GM18526 (cell line): ENCODE results near the gene TMEM169.

Experiments
- POLR2A ChIP-seq: IDR thresholded peaks from 3 replicates; pipeline ENCODE4 v1.6.1; 2011; ENCODE audit not compliant: insufficient read length; ENCODE audit errors: extremely low read depth

Gene TMEM169

DNA sequence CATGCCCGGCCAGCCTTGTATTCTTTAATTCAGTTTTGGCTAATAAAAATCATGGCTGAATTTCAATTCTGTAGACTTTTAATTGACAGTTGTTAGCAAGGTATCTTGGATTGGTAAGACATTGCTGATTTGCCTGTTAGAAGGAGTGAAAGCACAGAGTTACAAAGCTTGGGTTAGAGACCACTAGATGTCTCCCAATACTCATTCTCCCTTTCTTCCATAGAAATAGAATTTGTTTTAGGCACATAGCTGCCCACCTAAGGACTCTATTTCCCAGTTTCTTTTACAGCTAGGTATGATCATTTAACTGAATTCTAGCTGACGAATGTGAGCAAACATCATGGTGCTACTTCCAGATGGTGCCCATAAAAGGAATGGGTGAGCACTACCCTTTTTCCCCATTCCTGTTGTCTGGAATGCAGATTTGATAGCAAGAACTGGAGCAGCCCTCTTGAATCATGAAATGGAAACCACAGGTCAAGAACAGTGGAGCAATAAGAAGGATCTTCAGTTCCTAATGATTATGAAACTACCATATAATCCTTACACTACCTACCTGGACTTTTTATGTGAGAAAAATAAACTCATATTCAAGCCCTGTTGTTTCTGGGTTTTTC lies 17.6 kb upstream of the TMEM169 start:
- no peak for TF ChIP-seq POLR2A

GRCh38 chr2:216064665-216065064 lies 17.1 kb upstream of the TMEM169 start:
- TF ChIP-seq POLR2A, result no peak

DNA sequence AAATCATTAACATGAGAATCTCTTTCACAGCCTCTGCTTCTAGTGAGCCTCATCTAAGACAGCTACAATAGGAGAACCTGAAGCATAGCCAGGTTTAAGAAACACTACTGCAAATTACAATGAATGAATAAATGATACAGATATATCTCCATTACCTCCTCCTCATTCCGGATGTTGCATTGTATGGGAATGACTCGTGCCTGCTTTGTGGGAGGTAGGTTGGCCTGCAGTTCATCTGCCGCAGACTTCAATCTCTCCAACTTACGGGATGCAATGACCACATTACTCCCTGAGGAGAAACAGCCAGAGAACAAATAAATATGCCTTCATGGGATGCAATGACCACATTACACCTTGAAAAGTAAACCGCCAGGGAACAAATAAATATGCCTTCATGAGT lies 15.5 kb upstream of the TMEM169 start:
- TF ChIP-seq POLR2A, result no peak

DNA sequence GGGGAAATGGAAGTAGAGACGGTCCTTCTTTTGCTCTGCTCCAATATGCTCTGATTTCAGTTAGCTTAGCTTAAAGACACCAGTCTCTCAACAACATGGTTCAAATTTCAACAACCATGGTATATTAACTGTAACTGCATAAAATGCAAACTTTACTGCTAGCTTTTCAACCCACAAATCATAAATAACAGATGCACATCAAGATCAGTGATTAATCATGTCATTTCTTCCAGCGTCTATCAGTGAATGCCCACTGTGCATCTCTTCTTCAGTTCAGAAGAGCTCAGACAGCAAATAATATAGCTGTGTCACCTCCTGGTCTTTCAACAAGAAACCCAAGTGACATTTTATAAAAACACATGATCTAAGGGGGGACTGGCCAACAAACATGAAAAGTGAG lies 12.7 kb upstream of the TMEM169 start:
- TF ChIP-seq POLR2A, result no peak

- no peak for TF ChIP-seq POLR2A
Observed at GRCh38 chr2:216070195-216070594, 11.5 kb upstream of the TMEM169 start.

DNA sequence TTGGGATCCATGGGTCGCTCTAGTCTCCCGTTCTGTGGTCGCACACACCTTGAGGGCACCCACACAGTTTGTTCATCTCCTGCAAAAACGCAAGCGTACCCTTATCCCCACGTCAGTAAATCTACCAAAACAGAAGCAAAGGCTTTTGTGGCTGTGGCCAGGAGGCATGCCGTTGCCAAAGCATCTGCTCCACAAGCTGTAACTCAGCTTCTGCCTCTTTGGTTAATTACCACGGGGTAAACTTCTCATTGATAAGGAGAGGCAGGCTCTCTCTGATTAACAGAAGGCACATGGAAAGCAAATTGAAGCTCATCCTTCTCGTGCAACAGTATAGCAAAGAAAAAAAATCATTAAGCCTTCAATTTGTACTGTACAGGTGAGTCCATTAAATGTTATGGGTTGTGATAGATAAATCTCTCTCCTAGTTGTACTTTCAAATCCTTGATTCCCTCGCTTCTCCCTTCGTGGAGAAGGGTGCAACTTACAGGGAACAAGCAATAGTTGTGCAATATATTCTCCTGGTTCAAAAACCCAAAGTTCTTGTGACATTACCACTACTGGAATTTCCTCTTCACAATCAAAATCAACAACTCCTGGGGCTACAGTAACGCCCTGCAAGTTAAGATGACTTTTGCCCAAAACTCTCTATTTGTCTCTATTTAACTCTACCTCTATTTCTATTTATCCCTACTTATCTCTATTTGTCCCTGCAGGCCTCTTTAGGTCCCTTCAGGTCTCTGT lies 10.4 kb upstream of the TMEM169 start:
- TF ChIP-seq POLR2A, result no peak

DNA sequence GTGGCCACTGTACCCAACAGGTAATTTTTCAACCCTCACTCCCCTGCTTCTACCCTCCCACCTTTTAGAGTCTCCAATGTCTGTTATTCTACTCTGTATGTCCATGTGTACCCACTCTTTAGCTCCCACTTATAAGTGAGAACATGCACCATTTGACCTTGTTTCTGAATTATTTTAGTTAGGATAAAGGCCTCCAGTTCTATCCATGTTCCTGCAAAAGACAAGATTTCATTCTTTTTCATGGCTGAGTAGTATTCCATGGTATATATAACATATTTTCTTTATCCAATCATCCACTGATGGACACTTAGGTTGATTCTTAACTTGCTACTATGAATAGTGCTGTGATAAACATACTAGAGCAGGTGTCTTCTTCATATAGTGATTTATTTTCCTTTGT lies 9.2 kb upstream of the TMEM169 start:
- no peak for TF ChIP-seq POLR2A

DNA sequence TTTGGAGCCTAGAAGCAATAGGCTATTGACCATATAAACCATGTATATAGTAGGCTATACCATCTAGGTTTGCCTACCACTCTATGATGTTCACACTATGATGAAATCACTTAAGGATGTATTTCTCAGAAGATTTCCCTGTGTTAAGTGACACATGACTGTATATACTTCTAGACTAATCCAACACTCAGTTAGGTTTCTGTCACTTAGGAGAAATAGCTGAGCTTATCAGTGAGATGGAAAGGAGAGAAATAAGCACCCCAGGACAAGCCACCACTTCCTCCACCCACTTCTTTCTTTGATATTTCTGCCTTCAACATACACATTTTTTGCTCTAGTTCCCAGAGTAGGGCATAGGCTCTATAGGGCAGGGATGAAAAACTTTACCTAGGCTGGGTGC lies 7.9 kb upstream of the TMEM169 start:
- TF ChIP-seq POLR2A, result no peak

DNA sequence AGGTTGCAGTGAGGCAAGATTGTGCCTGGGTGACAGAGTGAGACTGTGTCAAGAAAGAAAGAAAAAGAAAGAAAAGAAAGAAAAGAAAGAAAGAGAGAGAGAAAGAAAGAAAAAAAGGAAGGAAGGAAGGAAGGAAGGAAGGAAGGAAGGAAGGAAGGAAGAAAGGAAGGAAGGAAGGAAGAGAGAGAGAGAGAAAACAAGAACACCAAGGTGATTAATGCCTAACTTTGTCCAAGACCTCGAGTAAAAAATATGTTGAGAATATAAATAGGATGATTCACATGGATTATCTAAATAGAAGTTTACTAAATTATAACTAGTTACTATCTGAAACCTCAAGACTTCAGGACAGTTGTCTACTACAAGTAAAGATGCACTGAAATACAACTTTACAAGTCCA lies 7.3 kb upstream of the TMEM169 start:
- no peak for TF ChIP-seq POLR2A

DNA sequence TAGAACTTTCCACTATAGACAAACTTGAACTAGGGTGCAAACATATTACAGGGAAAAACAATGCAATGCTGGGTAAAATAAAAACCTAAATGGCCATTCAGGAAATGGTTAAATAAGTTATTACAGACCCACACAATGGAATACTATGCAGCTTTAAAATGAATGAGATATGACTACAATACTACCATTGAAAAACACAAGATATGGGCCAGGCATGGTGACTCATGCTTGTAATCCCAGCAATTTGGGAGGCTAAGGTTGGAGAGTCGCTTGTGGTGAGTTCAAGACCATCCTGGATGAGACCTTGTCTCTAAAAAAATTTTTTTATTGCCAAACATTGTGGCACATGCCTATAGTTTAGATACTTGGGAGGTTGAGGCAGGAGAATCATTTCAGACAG lies 6.9 kb upstream of the TMEM169 start:
- no peak for TF ChIP-seq POLR2A

DNA sequence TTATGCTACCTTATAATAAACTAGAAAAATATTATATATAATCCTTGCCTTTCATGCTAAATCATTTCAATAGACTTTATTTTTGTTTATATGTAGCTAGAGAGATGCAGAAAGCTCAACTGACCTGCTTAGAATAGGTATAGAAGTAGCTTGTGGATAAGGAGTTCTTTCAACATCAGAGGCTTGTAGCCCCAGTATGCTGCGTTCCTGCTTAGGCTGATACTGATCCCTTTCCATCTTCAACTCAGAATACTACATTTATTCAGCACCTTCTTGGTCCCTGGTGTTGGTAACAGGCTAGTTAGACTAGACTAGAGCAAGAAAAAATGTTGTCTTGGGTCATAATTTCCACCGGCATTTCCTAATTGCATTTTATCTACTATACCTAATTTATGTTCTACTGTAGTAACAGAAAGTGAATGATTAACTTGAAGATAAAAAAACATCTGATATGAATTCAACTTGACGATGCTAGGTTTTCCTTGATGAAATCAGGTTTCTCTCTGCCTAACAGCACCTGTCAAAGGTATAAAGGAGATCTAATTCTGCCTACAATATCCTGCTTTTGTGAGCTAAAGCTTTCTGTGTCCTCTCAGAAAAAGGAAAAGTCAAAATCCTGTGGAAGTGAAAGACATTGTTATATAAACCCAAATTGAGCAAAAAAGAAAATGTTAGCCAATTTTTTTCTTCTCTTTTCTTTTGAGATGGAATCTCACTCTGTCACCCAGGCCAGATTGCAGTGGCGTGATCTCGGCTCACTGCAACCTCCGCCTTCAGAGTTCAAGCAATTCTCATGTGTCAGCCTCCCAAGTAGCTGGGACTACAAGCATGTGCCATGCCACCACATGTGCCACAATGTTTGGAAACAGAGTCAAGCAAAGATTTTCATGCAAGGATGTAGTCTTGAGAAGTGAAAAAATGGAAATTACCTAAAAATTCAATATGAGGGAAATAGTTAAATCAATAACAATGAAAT lies 5.9 kb upstream of the TMEM169 start:
- TF ChIP-seq POLR2A, result no peak

DNA sequence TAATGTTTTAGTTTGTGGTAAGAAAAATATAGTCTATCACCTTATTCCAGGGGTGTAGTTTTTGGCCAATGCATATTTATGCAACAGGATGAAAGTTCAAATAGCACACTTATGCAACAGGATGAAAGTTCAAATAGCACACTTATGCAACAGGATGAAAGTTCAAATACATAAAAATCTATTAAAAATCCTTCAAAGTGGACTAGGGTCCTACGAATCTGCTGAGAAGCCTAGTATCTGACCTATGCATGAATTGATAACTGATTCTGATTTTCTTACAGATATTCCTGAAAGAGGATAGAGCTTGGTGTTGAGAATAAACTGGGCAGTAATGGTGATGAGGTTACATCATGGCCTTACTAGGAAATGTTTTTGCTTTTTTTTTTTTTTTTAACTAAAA lies 2.9 kb upstream of the TMEM169 start:
- no peak for TF ChIP-seq POLR2A

- no peak for TF ChIP-seq POLR2A
Observed at GRCh38 chr2:216081012-216081411, 707 bp upstream of the TMEM169 start.

GRCh38 chr2:216082117-216082711 lies 495 bp downstream of the TMEM169 start:
- no peak for TF ChIP-seq POLR2A

- no peak for TF ChIP-seq POLR2A
Observed at GRCh38 chr2:216082805-216083204, 1.1 kb downstream of the TMEM169 start.

- TF ChIP-seq POLR2A, result no peak
Observed at GRCh38 chr2:216083464-216084281, 2.0 kb downstream of the TMEM169 start.
